Mesodermal cell (in vitro differentiated cells): ENCODE measurements around the gene SEH1L. TPM values are rescaled to one million over a fixed set of nuclear protein-coding genes. Genes with fewer than 3 reads are reported as not detected.
"Not testable (repeated sequence)": the region's sequence is repeated elsewhere in the genome, so short reads cannot be mapped to it uniquely, and the experiment has no call there.

Experiments used
- H3K27ac ChIP-seq: 2 replicates; pipeline ENCODE4 v1.7.0; 2013; ENCODE audit warnings: mild to moderate bottlenecking, low read depth, low read length, moderate library complexity; ENCODE audit not compliant: severe bottlenecking
- H3K36me3 ChIP-seq: 2 replicates; pipeline ENCODE4 v1.7.1; 2013; ENCODE audit warnings: mild to moderate bottlenecking, low read length, moderate library complexity; ENCODE audit not compliant: control insufficient read depth, insufficient read depth
- H3K4me1 ChIP-seq: one replicate; pipeline ENCODE4 v1.7.1; 2013; ENCODE audit warnings: mild to moderate bottlenecking, low read length; ENCODE audit not compliant: insufficient read depth, control insufficient read depth, poor library complexity, severe bottlenecking
- H3K4me3 ChIP-seq: 2 replicates; pipeline ENCODE4 v1.7.0; 2013; ENCODE audit warnings: low read length, control low read depth, mild to moderate bottlenecking; ENCODE audit not compliant: insufficient read depth, poor library complexity, severe bottlenecking; ENCODE audit errors: extremely low read depth
- H3K9me3 ChIP-seq: 2 replicates; pipeline ENCODE4 v1.7.1; 2013; ENCODE audit warnings: mild to moderate bottlenecking, low read length, moderate library complexity; ENCODE audit not compliant: control insufficient read depth
- WGBS, 2 experiments: methylation state at CpG; one replicate each; pipeline ENCODE4 v1.1.5; 2013; ENCODE audit warnings: missing lambda C conversion rate in 2 of 2; ENCODE audit not compliant: insufficient coverage in 2 of 2; 5-methylcytosine and 5-hydroxymethylcytosine counted together
- polyA plus RNA-seq, 2 experiments: library from polyadenylated mRNA; stranded (reverse); fragments of 50-300 nt; gene quantifications; one replicate each; pipeline ENCODE4 v1.2.3, GENCODE V29; 2013

Gene SEH1L
- polyA plus RNA-seq (2013, experiment 1 of 2), result 21.5 TPM
- 20.0 TPM for polyA plus RNA-seq (2013, experiment 2 of 2)

DNA sequence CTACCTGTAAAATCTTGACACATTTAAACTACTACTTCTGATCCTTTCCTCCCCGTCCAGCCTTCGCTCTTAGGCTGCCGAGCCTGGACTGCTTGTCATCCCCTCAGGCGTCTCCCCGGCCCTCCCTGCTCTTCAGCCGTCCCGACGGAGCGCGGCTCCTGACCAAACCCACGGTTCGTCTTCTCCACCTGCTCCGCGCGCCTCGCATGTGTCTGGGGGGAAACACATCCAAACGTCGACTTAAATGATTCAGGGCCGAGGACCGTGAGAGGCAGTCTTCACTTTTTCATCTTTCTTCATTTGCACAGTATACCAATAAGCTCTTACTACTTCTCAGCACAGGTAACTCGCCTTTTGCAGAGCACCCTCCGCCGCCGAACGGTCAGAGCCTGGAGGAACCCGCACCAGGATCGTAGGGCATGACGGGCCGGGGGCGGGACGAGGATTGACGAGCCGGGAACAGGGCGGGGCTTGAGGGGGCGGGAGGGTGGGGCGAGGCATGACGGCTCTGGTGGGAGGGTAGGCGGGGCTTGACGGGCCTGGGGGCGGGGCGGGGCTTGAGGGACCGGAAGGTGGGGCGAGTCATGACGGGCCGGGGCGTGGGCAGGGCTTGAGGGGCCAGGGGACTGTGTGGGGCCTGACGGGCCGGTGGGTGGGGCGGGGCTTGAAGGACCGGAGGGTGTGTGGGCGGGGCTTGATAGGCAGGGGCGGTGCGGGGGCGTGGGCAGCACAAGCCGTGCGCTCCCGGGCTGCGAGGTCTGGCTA lies at the start of gene SEH1L:
Gene SEH1L (plus strand): TSS at position 727 of the 765 bp plus-strand sequence. CDS start 111 bp downstream, outside the sequence.
- Histone ChIP-seq H3K4me1 (peaks cover 8% of the 10 kb centered on the region), H3K36me3 (peaks cover 26% of the 10 kb centered on the region), H3K4me3 (peak within 1 kb of the TSS; percentile 85), H3K27ac (peak within 1 kb of the TSS; percentile 98), H3K9me3 (no peaks in the 10 kb centered on the region)
- 0% methylated on average over 27 to 32 of the region's 58 CpGs for WGBS, 2 experiments

DNA sequence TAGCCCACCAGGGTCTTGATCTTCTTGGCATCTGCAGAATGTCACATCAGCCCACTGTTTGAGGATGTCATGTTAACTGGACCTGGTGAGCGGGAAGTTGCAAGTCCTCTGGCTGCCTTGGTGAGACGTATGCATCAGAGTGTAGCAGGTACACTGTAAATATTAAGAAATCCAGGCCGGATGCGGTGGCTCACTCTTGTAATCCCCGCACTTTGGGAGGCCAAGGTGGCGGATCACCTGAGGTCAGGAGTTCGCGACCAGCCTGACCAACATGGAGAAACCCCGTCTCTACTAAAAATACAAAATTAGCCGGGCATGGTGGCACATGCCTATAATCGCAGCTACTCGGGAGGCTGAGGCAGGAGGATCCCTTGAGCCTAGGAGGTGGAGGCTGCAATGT lies 46.6 kb upstream of the SEH1L start:
- H3K36me3 ChIP-seq, H3K9me3 ChIP-seq, H3K27ac ChIP-seq, H3K4me1 ChIP-seq, H3K4me3 ChIP-seq: not testable (repeated sequence)
- 90 to 96% methylated on average over 11 to 12 of the region's 12 CpGs for WGBS, 2 experiments

DNA sequence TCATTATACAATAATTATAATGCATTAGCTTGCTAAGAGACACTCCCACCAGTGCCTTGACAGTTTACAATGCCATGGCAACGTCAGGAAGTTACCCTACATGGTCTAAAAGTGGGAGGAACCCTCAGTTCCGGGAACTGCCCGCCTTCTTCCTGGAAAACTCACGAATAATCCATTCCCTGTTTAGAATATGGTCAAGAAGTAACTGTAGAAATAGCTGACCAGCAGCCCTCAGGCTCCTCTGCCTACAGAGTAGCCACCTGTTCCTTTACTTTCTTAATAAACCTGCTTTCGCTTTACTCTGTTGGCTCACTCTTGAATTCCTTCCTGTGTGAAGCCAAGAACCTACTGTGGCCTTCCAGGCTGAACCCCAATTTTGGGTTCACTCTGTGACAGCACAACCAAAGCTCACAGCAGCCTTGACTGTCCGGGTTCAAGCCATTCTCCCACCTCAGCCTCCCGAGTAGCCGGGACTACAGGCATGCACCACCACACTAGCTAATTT lies 43.7 kb upstream of the SEH1L start:
- H3K27ac ChIP-seq, result no peak overlapping the region
- 81 to 93% methylated on average over 3 to 4 of the region's 8 CpGs for WGBS, 2 experiments
- peaks cover 5% of the 10 kb centered on the region for H3K4me1 ChIP-seq

GRCh38 chr18:12906119-12906518 lies 41.7 kb upstream of the SEH1L start:
- 91 to 94% methylated on average over 4 of the region's 4 CpGs for WGBS, 2 experiments
- no peak overlapping the region for H3K4me3 ChIP-seq
- peaks cover 5% of the 10 kb centered on the region for H3K4me1 ChIP-seq
- H3K27ac ChIP-seq, result no peak overlapping the region
- H3K9me3 ChIP-seq, result no peaks in the 10 kb centered on the region
- no peaks in the 10 kb centered on the region for H3K36me3 ChIP-seq

More for the DNA sequence above, 43.7 kb upstream of the SEH1L start:
- Histone ChIP-seq H3K4me3 (no peak overlapping the region), H3K9me3 (no peaks in the 10 kb centered on the region), H3K36me3 (no peaks in the 10 kb centered on the region)

GRCh38 chr18:12906773-12907172 lies 41.0 kb upstream of the SEH1L start:
- no peak overlapping the region for H3K4me3 ChIP-seq
- H3K4me1 ChIP-seq, result peaks cover 5% of the 10 kb centered on the region
- WGBS, 2 experiments, result 94 to 96% methylated on average over 7 to 10 of the region's 10 CpGs
- H3K9me3 ChIP-seq, result no peaks in the 10 kb centered on the region
- no peak overlapping the region for H3K27ac ChIP-seq
- no peaks in the 10 kb centered on the region for H3K36me3 ChIP-seq

DNA sequence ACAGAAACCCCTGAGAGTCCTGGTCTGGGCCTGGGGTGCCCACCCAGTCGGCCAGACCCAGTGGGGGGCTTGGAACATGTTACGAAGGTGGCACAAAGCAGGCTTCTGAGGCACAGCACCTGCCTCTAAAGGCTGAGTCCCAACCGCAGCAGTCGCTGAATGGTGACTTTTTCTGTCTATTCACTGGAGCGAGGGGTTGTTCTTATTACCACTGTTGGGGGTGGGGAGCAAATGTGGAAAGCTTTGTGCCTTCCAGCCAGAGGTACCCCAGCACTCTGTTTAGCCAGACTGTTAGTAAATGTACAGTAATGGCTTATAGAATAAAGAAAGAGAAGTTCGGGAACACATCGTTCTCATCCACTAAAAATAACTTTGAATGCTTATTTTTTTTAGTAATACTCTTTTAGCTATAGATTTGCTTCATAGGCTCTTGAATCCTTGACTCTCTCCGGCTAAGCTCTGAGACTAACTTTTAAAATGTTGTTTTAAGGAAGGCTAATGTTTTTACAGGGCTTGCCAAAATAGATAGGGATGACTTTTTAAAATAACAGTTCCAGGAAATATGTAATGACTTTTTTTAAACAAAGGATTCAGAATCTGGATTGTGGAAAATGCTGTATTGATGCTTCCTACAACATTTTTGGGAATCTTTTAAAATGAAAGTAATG lies 40.4 kb upstream of the SEH1L start:
- no peaks in the 10 kb centered on the region for H3K9me3 ChIP-seq
- peaks cover 5% of the 10 kb centered on the region for H3K4me1 ChIP-seq
- H3K4me3 ChIP-seq, result no peak overlapping the region
- H3K36me3 ChIP-seq, result no peaks in the 10 kb centered on the region
- no peak overlapping the region for H3K27ac ChIP-seq
- 83 to 94% methylated on average over 5 of the region's 8 CpGs for WGBS, 2 experiments

DNA sequence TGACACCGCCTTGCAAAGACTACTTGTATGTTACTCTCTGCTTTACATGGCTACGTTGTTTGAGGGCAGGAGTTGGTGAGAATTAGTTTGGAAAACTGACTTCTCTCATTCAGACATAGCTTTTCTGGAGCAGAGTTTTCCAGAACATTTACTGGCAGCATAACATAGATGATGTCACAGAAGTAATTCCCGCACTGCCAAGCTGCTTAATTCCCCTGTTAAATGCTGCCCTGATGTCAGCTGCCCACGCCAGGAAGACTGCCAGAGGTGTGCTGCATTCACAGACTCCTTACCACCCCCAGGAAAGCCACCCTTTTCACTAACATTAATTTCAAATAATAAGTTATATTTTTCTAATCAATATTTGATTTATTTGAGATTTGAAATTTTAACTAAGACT lies 39.1 kb upstream of the SEH1L start:
- H3K4me3 ChIP-seq, result no peak overlapping the region
- WGBS, 2 experiments, result 89% methylated on average over 1 to 3 of the region's 4 CpGs
- no peak overlapping the region for H3K27ac ChIP-seq
- no peaks in the 10 kb centered on the region for H3K36me3 ChIP-seq
- no peaks in the 10 kb centered on the region for H3K9me3 ChIP-seq
- peaks cover 5% of the 10 kb centered on the region for H3K4me1 ChIP-seq

GRCh38 chr18:12911025-12911928 lies 36.5 kb upstream of the SEH1L start:
- no peaks in the 10 kb centered on the region for H3K9me3 ChIP-seq
- H3K27ac ChIP-seq, result no peak overlapping the region
- no peak overlapping the region for H3K4me3 ChIP-seq
- H3K4me1 ChIP-seq, result peaks cover 5% of the 10 kb centered on the region
- 95% methylated on average over 60 to 72 of the region's 75 CpGs for WGBS, 2 experiments
- no peaks in the 10 kb centered on the region for H3K36me3 ChIP-seq

- no peaks in the 10 kb centered on the region for H3K9me3 ChIP-seq
- WGBS, 2 experiments, result 93 to 96% methylated on average over 61 to 72 of the region's 75 CpGs
- H3K4me3 ChIP-seq, result no peak overlapping the region
These were observed 35.7 kb upstream of the SEH1L start for GRCh38 chr18:12911929-12912703.

DNA sequence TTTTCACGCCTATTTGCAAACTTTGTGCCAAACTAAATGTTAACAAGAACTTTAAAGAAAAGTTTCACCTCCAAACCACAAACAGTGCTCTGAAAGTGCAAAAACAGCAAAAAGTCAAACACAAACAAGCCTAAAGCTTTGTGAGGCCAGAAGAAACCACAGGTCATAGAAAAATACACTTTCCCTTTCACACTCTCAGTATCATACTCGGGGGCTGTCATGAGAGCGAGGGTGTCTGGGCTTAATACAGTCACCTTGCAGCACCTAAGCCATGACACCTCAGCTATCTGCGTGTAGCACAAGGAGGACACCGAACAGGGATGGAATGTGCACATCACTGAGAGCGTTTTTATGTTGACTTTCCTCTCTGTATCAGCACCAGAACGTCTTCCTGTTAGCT lies 26.6 kb upstream of the SEH1L start:
- Histone ChIP-seq H3K4me3 (no peak overlapping the region), H3K9me3 (no peaks in the 10 kb centered on the region), H3K36me3 (no peaks in the 10 kb centered on the region), H3K4me1 (no peaks in the 10 kb centered on the region), H3K27ac (no peak overlapping the region)
- 92% methylated on average over 6 of the region's 7 CpGs for WGBS, 2 experiments

More at GRCh38 chr18:12911929-12912703, 35.7 kb upstream of the SEH1L start:
- peaks cover 5% of the 10 kb centered on the region for H3K4me1 ChIP-seq
- H3K36me3 ChIP-seq, result no peaks in the 10 kb centered on the region
- no peak overlapping the region for H3K27ac ChIP-seq
